Stomach (tissue), 9 donors: ENCODE measurements around the gene THBD. TPM values are rescaled to one million over a fixed set of nuclear protein-coding genes. Genes with fewer than 3 reads are reported as not detected.

Experiments
- DNase-seq, 2 donors: peaks; one replicate each; pipeline versions ENCODE4 v3.0.0 to v3.0.0-alpha.2; 2013 to 2019
- H3K27ac ChIP-seq, 5 donors: fragments of 200-600 bp in 4 of 5; sonication (generic) in 4 of 5; one replicate each; pipeline ENCODE4 v1.5.1; 2013 to 2019; ENCODE audit warnings: mild to moderate bottlenecking in 1 of 5, moderate library complexity in 1 of 5
- H3K27me3 ChIP-seq, 3 donors: fragments of 200-600 bp; sonication (generic); one replicate each; pipeline ENCODE4 v1.5.1; 2017 to 2019; ENCODE audit warnings: mixed run types in 1 of 3
- H3K36me3 ChIP-seq, 4 donors: fragments of 200-600 bp; sonication (generic); 1 replicate in 3 of 4; 2 replicates in 1 of 4; pipeline ENCODE4 v1.5.1; 2016 to 2019
- H3K4me1 ChIP-seq, 4 donors: fragments of 200-600 bp; sonication (generic); one replicate each; pipeline ENCODE4 v1.5.1; 2016 to 2019
- H3K4me3 ChIP-seq, 4 donors: fragments of 200-600 bp; sonication (generic) in 3 of 4; one replicate each; pipeline ENCODE4 v1.5.1; 2016 to 2019; ENCODE audit warnings: mild to moderate bottlenecking in 1 of 4
- H3K9me3 ChIP-seq, 4 donors: fragments of 200-600 bp; sonication (generic); one replicate each; pipeline ENCODE4 v1.5.1; 2016 to 2019
- CTCF ChIP-seq, 7 experiments: fragments of 450-650 bp in 4 of 7; fragments of 200-600 bp in 3 of 7; sonication (generic) in 3 of 7; IDR thresholded peaks; one replicate each; pipeline ENCODE4 v1.5.1; 2016 to 2019; ENCODE audit warnings: antibody characterized with exemption in 7 of 7, control low read depth in 2 of 7, mild to moderate bottlenecking in 1 of 7
- EP300 ChIP-seq: sonication (generic); formaldehyde crosslinking; IDR thresholded peaks from one replicate; pipeline ENCODE4 v1.6.1; 2017; ENCODE audit warnings: antibody characterized with exemption
- POLR2A ChIP-seq, 4 donors: fragments of 450-650 bp; IDR thresholded peaks; one replicate each; pipeline ENCODE4 v1.6.1; 2016; ENCODE audit warnings: antibody characterized with exemption in 4 of 4, control low read depth in 2 of 4, mild to moderate bottlenecking in 1 of 4, moderate library complexity in 1 of 4
- POLR2AphosphoS5 ChIP-seq, 3 donors: sonication (generic); formaldehyde crosslinking; IDR thresholded peaks; one replicate each; pipeline ENCODE4 v1.6.1; 2016; ENCODE audit warnings: antibody characterized with exemption in 3 of 3
- WGBS, 5 donors: extraction: QIAGEN DNeasy Blood & Tissue Kit in 3 of 5; methylation state at CpG; one replicate each; pipeline versions ENCODE4 v1.1.5 to v1.1.7; 2013 to 2018; 5-methylcytosine and 5-hydroxymethylcytosine counted together
- intact Hi-C: fragments of 100-400 bp; cut with DNase I; formaldehyde crosslinking; loops from one replicate; pipeline ENCODE4 v1.15.1; 2023; ENCODE audit warnings: low total_unique reads
- polyA plus RNA-seq, 3 donors: library from polyadenylated mRNA; stranded (reverse); fragments of 200-250 nt; gene quantifications; one replicate each; pipeline ENCODE4 v1.2.3, GENCODE V29; 2013
- total RNA-seq, 5 donors: library from RNA; depleted of rRNA; stranded (reverse); fragments of >200 nt; gene quantifications; one replicate each; pipeline versions ENCODE4 v1.1.0 to v1.2.3, GENCODE V29; 2014 to 2016
- donor health status: healthy with polysubstance abuse.
- donor health status: Bipolar disorder and iron deficiency.
- donor health status: healthy.

The THBD gene
- total and polyA plus RNA-seq, 8 donors, result 2.7 to 83.5 (median 21.8) TPM

GRCh38 chr20:23059846-23060245, 10.4 kb upstream of the THBD start:
- Histone ChIP-seq H3K27ac (no peak overlapping the region), H3K4me1 (peaks cover 14 to 31% (median 22%) of the 10 kb centered on the region in 4 donors), H3K27me3 (no peaks in the 10 kb centered on the region), H3K36me3 (no peaks in the 10 kb centered on the region), H3K4me3 (no peak overlapping the region), H3K9me3 (no peaks in the 10 kb centered on the region)
- peak in 1 of 2 donors; percentile 55 for DNase-seq
- TF ChIP-seq CTCF (IDR thresholded peaks at IDR 0.05), result no peak
- TF ChIP-seq POLR2AphosphoS5 (IDR thresholded peaks at IDR 0.05), result no peak
- no peak for TF ChIP-seq EP300
- no peak for TF ChIP-seq POLR2A (IDR thresholded peaks at IDR 0.05)
- 18 to 29% (median 20%) methylated on average over 3 of the region's 3 CpGs for WGBS, 5 donors
- intact Hi-C loops, result loop anchor here (10.0 kb wide), 1 partner anchor 365 kb away; no protein-coding TSS in a partner anchor

GRCh38 chr20:23059001-23059400, 9.5 kb upstream of the THBD start:
- Histone ChIP-seq H3K27me3 (no peaks in the 10 kb centered on the region), H3K4me3 (no peak overlapping the region), H3K36me3 (no peaks in the 10 kb centered on the region), H3K27ac (no peak overlapping the region), H3K9me3 (no peaks in the 10 kb centered on the region), H3K4me1 (peaks cover 14 to 31% (median 22%) of the 10 kb centered on the region in 4 donors)
- TF ChIP-seq EP300 (no peak), CTCF (IDR thresholded peaks at IDR 0.05) (no peak), POLR2AphosphoS5 (IDR thresholded peaks at IDR 0.05) (no peak), POLR2A (IDR thresholded peaks at IDR 0.05) (no peak)
- intact Hi-C loops, result no loop called here
- 68 to 83% (median 80%) methylated on average over 3 of the region's 3 CpGs for WGBS, 5 donors
- DNase-seq, result no peak

- no peak overlapping the region for H3K4me3 ChIP-seq
- no peaks in the 10 kb centered on the region for H3K36me3 ChIP-seq
- no peak overlapping the region for H3K27ac ChIP-seq
- intact Hi-C loops, result no loop called here
- no peaks in the 10 kb centered on the region for H3K27me3 ChIP-seq
- no peak for TF ChIP-seq CTCF (IDR thresholded peaks at IDR 0.05)
- TF ChIP-seq POLR2A (IDR thresholded peaks at IDR 0.05), result no peak
- no peak for TF ChIP-seq POLR2AphosphoS5 (IDR thresholded peaks at IDR 0.05)
- TF ChIP-seq EP300, result no peak
- 61 to 74% (median 65%) methylated on average over 1 of the region's 1 CpG for WGBS, 5 donors
- H3K4me1 ChIP-seq, result peaks cover 14 to 31% (median 22%) of the 10 kb centered on the region in 4 donors
- no peaks in the 10 kb centered on the region for H3K9me3 ChIP-seq
- DNase-seq, result no peak
Observed at GRCh38 chr20:23058240-23058639, 8.8 kb upstream of the THBD start.

GRCh38 chr20:23052904-23053303, 3.4 kb upstream of the THBD start:
- 83 to 91% (median 85%) methylated on average over 5 of the region's 5 CpGs for WGBS, 5 donors
- H3K27ac ChIP-seq, result no peak overlapping the region

More at GRCh38 chr20:23052904-23053303, 3.4 kb upstream of the THBD start:
- Histone ChIP-seq H3K9me3 (no peaks in the 10 kb centered on the region), H3K27me3 (peaks cover 0 to 42% (median 0%) of the 10 kb centered on the region in 3 donors), H3K4me3 (no peak overlapping the region), H3K36me3 (no peaks in the 10 kb centered on the region), H3K4me1 (peaks cover 29 to 41% (median 36%) of the 10 kb centered on the region in 4 donors)
- intact Hi-C loops, result no loop called here
- TF ChIP-seq CTCF (IDR thresholded peaks at IDR 0.05), result no peak
- no peak for TF ChIP-seq EP300
- TF ChIP-seq POLR2AphosphoS5 (IDR thresholded peaks at IDR 0.05), result no peak
- no peak for TF ChIP-seq POLR2A (IDR thresholded peaks at IDR 0.05)
- no peak for DNase-seq
